GM18909 (cell line): ENCODE data around the gene NBL1.

Source experiments
- ATAC-seq: cut with Tn5 transposase; IDR thresholded peaks from one replicate; pipeline ENCODE4 v1.9.1; 2021; ENCODE audit warnings: mild to moderate bottlenecking; ENCODE audit not compliant: unreplicated experiment, poor library complexity

NBL1 gene

GRCh38 chr1:19644681-19645410, 735 bp downstream of the NBL1 start:
- ATAC-seq, result no peak

DNA sequence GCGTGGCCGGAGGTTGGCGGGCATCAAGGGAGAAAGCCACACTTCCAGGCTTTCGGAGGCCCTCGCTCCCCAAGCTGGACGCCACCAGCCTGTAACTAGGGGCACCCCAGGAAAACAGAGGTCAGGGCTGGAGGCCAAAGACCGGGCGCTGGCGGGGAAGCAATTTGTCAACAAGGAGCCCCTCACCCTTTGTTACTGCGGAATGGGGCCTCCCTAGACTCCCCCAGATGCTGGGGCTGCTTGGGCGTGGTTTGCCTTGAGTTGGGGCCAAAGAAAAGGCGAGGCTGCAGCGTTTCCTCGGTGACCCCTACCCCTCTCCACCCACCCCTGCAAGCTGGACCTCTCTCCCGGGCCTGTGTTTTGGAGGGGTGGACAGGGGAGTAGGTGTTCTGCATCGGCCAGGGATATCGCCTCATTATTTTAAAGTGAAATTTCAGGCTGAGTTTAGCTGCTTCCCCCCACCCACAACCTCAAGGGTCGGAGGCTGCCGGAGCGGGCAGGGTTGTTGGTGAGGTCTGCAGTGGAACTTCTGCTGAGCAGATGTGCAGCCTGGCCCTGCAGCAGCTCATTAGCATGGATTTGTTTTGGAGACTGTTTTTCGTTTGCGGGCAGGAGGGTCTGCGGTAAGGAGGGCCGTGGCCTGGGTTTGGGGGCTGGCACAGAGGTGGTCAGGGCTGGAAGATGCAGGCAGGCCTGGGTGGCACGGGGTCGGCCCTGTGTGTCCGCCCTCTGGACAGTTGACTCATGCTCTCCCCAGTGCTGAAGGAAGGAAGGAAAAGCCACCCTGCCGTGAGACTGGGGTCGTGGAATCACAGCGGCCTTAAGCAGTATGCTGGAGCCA, 1.5 kb downstream of the NBL1 start:
- no peak for ATAC-seq

DNA sequence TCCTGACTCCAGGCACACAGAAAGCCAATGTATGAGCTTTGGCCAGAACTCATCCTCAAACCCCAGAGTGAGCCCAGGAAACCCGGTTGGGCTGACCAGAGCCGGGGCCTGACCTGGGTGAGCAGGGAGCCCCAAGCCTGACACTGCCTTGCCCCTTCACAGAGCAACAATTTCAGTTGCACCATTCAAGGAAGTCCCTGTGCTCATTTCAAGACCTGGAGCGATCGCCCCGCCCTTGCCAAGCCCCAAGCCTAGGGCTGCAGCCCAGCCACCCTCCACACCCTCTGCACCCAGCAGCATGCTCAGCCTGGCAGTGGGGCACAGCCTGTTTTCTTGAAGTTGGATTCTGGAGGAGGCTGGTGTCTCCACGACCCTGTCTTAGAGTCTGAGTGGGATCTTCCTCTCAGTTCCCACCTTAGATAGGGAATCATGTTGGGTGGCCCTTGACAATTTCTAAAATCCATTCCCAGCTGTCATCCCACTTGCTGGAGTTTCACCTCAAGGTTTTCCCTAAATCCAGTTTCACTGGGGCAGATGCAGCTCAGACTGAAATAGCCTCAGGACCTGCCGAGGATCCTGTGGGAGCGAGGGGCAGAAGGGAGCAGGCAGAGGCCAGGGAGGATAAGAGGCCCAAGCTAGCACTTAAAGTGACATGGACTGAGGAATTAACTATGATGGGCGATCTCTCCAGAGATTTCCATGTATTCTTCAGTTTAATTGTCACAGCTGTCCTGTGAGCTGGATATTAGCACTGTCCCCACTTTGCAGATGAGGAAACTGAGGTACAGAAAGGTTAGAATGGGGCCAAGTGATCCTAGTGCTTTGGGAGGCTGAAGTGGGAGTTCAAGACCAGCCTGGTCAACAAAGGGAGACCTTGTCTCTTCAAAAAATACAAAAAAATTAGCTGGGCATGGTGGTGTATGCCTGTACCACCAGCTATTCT, 2.5 kb downstream of the NBL1 start:
- no peak for ATAC-seq

- ATAC-seq, result no peak
Measured at GRCh38 chr1:19647643-19648042, 3.5 kb downstream of the NBL1 start.

DNA sequence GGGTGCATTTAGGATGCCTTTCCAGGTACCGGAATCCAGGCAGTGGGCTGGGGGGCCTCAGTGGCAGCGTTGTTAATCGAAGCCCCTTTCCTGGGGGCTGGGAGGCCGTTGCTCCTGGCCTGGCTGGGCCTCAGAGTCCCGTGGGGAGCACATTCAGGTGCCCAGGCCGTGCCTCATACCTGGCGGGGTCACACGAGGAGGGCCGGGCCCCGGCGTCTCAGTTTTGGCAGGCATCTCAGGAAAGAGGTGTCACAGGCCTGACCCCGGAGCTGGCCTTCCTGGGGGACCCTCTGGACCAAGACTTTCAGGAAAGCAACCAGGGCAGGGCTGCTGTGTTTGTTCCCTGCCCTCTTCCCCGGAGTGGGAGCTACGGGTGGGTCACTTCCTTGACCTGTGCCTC, 4.1 kb downstream of the NBL1 start:
- ATAC-seq, result no peak

GRCh38 chr1:19648689-19649088, 4.6 kb downstream of the NBL1 start:
- ATAC-seq, result no peak

- no peak for ATAC-seq
Measured at GRCh38 chr1:19650416-19651140, 6.5 kb downstream of the NBL1 start.

DNA sequence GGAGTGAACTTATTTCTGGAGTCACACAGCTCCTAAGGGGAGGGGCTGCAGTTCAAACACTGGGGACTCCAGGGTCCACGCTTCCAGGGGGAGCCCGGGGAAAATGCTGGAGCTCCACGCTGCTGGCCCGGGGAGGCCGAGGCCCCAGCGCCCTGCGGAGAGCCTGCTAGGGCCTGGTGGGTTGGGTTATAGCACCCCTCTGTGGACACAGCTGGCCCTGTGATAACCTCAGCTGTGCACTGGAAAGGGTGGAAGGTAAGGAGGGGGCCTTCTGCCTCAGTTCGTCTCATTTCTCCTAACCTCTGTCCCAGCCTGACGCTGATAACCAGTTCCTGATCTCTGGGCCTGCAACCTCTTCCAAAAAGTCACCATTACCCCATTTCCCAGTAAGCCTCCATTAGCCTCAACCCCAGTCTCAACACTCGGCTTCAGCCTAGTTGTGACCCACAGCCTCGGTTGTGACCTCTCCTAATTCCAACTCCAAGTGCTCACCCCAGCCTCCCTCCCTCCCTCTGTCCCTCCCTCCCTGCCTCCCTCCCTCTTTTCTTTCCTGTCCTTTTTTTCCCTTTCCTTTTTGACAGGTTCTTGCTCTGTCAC, 7.1 kb downstream of the NBL1 start:
- no peak for ATAC-seq

- no peak for ATAC-seq
Measured at GRCh38 chr1:19654386-19654785, 10.3 kb downstream of the NBL1 start.

DNA sequence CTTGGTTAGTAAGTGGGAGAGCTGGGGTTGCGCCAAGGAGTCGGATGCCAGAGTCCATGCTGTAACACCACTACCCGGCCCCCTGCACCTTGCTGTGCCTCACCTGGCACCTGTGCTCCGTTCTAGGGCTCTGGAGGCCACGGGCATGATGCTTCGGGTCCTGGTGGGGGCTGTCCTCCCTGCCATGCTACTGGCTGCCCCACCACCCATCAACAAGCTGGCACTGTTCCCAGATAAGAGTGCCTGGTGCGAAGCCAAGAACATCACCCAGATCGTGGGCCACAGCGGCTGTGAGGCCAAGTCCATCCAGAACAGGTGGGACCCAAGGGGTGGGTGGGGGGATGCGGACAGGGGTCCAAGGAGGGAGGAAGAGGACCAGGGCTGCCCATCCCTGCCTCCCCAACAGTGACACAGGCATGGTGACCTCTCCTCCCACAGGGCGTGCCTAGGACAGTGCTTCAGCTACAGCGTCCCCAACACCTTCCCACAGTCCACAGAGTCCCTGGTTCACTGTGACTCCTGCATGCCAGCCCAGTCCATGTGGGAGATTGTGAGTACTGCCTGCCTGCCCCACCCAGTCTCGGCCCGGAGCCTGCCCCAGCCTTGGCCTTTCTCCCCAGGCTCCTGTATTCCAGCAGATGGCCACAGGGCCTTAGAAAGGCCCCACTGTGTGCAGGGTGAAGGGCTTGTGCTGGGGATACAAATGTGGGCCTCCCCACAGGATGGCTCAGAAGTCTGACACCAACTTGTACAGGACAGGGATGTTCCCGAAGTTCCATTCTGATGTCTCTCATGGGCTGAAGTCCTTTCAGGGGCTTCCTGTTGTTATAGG, 11.0 kb downstream of the NBL1 start:
- ATAC-seq, result no peak

GRCh38 chr1:19655718-19656080, 11.6 kb downstream of the NBL1 start:
- no peak for ATAC-seq

DNA sequence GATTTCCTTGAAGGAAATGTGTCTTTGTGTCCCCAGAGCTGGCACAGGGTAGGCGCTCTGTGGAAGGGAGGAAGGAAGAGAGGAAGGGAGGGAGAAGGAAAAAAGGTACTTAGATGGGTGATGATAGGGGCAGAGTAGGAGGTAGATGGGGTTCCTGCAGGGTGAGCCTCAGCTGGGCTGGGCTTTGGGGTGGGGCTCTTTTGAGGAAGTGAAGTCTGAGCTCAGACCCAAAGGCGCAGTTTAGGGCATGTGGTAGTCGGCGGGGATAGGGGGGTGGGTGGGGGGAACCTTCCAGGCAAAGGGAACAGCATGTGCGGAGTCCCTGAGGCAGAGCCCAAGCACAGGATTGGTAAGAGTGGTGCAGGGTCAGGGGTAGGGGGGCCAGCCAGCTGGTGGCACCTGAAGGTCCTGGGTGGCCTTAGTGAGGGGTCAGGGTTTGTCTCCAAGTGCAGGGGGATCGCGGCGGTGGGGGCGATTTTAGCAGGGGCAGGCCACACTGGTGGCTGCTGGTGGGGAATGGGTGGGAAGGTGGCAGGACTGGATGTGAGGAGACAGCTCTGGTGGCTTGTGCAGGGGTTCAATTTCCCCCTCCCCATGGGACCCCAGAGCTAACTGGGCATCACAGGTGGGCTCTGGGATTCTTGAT, 12.1 kb downstream of the NBL1 start:
- ATAC-seq, result no peak

GRCh38 chr1:19656780-19657466, 12.8 kb downstream of the NBL1 start:
- no peak for ATAC-seq

- no peak for ATAC-seq
Measured at GRCh38 chr1:19657511-19657910, 13.4 kb downstream of the NBL1 start.

- ATAC-seq, result no peak
Measured at GRCh38 chr1:19658186-19658585, 14.1 kb downstream of the NBL1 start.

DNA sequence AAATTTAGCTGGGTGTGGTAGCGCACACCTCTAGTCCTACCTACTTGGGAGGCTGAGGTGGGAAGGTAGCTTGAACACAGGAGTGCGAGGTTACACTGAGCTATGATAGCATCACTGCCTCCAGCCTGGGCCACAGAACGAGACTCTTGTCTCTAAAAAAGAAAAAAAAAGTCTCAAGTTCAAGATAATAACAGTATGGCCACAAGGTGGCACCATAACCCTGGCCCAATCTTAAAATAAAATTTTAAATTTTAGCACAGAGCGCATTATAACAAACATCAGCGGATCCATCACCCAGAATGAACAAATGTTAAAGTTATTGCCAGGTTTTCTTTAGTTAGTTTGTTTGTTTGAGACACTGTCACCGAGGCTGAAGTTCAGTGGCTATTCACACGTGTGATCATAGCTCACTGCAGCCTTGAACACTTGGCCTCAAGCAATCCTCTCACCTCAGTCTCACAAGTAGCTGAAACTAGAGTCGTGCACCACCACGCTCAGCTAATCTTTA, 17.7 kb downstream of the NBL1 start:
- ATAC-seq, result no peak

DNA sequence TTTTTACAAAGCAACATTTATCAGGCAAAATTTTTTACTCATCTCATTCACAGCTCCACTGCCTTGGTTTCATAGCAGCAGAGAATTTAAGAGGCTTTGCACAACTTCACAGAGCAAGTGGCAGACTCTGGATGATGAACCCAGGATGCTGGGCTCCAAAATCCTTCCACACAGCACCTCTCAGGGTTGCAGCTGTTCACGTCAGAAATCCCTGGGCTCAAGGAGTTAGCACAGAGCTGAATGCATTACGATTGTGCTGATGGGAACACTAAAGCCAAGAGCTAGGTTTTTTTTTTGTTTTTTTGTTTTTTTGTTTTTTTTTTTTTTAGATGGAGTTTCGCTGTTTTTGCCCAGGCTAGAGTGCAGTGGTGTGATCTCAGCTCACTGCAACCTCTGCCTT, 18.2 kb downstream of the NBL1 start:
- ATAC-seq, result no peak
